ENCODE results near the gene TIMP4.
A peak's percentile ranks its signal among the peaks of the same experiment; 100 is the strongest.

Gene TIMP4

GRCh38 chr3:12143949-12144504 is 14.7 kb downstream of the TIMP4 start:
- DNase-seq: no peak

GRCh38 chr3:12142476-12142875 is 16.2 kb downstream of the TIMP4 start:
- no peak for DNase-seq

- DNase-seq: no peak
Measured at GRCh38 chr3:12141350-12141749, 17.4 kb downstream of the TIMP4 start.

- peak in 1 of 2 donors; percentile 14 for DNase-seq
Measured at GRCh38 chr3:12139111-12139511, 19.6 kb downstream of the TIMP4 start.

GRCh38 chr3:12138044-12138443 is 20.7 kb downstream of the TIMP4 start:
- DNase-seq: peak in 1 of 2 donors; percentile 15

GRCh38 chr3:12136371-12136770 is 22.3 kb downstream of the TIMP4 start:
- no peak for DNase-seq

GRCh38 chr3:12135029-12135657 is 23.6 kb downstream of the TIMP4 start:
- DNase-seq: peak; percentile 50 to 63

GRCh38 chr3:12132881-12133280 is 25.8 kb downstream of the TIMP4 start:
- no peak for DNase-seq

- no peak for DNase-seq
Measured at GRCh38 chr3:12131351-12132090, 27.2 kb downstream of the TIMP4 start.

- DNase-seq: no peak
Measured at GRCh38 chr3:12127391-12127790, 31.3 kb downstream of the TIMP4 start.

GRCh38 chr3:12125772-12126171 is 32.9 kb downstream of the TIMP4 start:
- no peak for DNase-seq

- DNase-seq: no peak
Measured at GRCh38 chr3:12121466-12121865, 37.2 kb downstream of the TIMP4 start.

- DNase-seq: no peak
Measured at GRCh38 chr3:12120374-12121140, 38.2 kb downstream of the TIMP4 start.

- DNase-seq: no peak
Measured at GRCh38 chr3:12117473-12117872, 41.2 kb downstream of the TIMP4 start.

GRCh38 chr3:12116870-12117269 is 41.8 kb downstream of the TIMP4 start:
- no peak for DNase-seq

- no peak for DNase-seq
Measured at GRCh38 chr3:12115849-12116248, 42.9 kb downstream of the TIMP4 start.

GRCh38 chr3:12115104-12115503 is 43.6 kb downstream of the TIMP4 start:
- DNase-seq: no peak

- DNase-seq: no peak
Measured at GRCh38 chr3:12114251-12114650, 44.5 kb downstream of the TIMP4 start.

GRCh38 chr3:12107071-12107713 is 51.5 kb downstream of the TIMP4 start:
- DNase-seq: no peak
